Effector memory CD4-positive, alpha-beta T cell (primary cell): ENCODE results near the gene MED15.

Experiments
- DNase-seq, 3 donors: peaks; one replicate each; pipeline ENCODE4 v3.0.0-alpha.2; 2020
- H3K27ac ChIP-seq: 2 replicates; pipeline ENCODE4 v1.7.0; 2013; ENCODE audit warnings: mild to moderate bottlenecking, low read length, moderate library complexity; ENCODE audit not compliant: insufficient read depth, poor library complexity, severe bottlenecking
- H3K27me3 ChIP-seq: replicated peaks from 2 replicates; pipeline ENCODE4 v1.7.0; 2013; ENCODE audit warnings: mild to moderate bottlenecking, low read length; ENCODE audit not compliant: insufficient read depth, control insufficient read depth, poor library complexity, severe bottlenecking
- H3K36me3 ChIP-seq: 2 replicates; pipeline ENCODE4 v1.7.0; 2013; ENCODE audit warnings: mild to moderate bottlenecking, low read length, moderate library complexity; ENCODE audit not compliant: control insufficient read depth, insufficient read depth
- H3K4me1 ChIP-seq: 2 replicates; pipeline ENCODE4 v1.7.0; 2013; ENCODE audit warnings: low read length, mild to moderate bottlenecking; ENCODE audit not compliant: control insufficient read depth, insufficient read depth, poor library complexity, severe bottlenecking
- H3K4me3 ChIP-seq: 2 replicates; pipeline ENCODE4 v1.7.0; 2013; ENCODE audit warnings: low read length, low read depth, mild to moderate bottlenecking; ENCODE audit not compliant: insufficient read depth, poor library complexity, severe bottlenecking
- H3K9me3 ChIP-seq: 2 replicates; pipeline ENCODE4 v1.7.0; 2013; ENCODE audit warnings: mild to moderate bottlenecking, low read length, moderate library complexity; ENCODE audit not compliant: control insufficient read depth

MED15 gene

DNA sequence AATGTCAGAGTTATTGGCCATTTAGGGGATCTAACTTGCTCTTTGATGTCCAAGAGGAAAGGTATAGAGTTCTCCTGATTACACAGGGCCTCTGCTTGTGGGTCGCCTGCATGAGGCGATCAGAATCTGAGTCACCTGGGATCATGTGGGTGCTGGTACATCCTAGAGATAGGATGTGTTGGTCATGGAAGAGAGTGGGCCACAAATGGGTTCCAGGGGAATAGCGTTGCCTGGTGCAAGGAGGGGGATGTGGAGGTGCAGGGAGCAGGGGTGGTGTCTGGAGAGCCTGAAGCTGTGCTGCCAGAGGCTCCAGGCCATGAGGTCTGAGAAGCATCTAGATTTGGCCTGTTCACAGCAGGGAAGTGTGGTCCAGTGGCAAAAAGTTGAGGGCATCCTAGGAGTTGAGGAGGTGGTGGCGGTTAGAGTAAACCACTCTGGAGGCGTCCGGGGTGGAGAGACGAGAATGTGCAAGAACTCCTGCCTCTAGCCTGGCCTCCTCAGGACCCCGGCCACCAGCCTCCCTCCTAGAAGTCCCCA is 92.8 kb downstream of the MED15 start:
- Histone ChIP-seq H3K36me3 (no peaks in the 10 kb centered on the region), H3K4me3 (no peak overlapping the region), H3K27me3 (no peaks in the 10 kb centered on the region), H3K9me3 (no peaks in the 10 kb centered on the region), H3K4me1 (no peaks in the 10 kb centered on the region), H3K27ac (no peak overlapping the region)
- no peak for DNase-seq

DNA sequence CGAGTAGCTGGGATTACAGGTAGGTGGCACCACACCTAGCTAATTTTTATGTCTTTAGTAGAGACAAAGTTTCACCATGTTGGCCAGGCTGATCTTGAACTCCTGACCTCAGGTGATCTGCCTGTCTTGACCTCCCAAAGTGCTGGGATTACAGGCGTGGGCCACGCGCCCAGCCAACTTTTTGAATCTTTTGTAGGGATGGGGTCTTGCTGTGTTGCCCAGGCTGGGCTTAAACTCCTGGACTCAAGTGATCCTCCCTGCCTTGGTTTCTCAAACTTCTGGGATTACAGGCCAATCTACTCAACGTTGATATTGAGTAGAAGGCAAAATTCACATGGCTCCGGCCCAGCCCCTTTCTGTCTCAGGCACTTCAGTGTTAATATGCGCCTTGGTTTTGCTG is 93.9 kb downstream of the MED15 start:
- H3K9me3 ChIP-seq = no peaks in the 10 kb centered on the region
- H3K27ac ChIP-seq = no peak overlapping the region
- no peaks in the 10 kb centered on the region for H3K36me3 ChIP-seq
- H3K27me3 ChIP-seq = no peaks in the 10 kb centered on the region
- no peak overlapping the region for H3K4me3 ChIP-seq
- no peak for DNase-seq
- H3K4me1 ChIP-seq = no peaks in the 10 kb centered on the region

DNA sequence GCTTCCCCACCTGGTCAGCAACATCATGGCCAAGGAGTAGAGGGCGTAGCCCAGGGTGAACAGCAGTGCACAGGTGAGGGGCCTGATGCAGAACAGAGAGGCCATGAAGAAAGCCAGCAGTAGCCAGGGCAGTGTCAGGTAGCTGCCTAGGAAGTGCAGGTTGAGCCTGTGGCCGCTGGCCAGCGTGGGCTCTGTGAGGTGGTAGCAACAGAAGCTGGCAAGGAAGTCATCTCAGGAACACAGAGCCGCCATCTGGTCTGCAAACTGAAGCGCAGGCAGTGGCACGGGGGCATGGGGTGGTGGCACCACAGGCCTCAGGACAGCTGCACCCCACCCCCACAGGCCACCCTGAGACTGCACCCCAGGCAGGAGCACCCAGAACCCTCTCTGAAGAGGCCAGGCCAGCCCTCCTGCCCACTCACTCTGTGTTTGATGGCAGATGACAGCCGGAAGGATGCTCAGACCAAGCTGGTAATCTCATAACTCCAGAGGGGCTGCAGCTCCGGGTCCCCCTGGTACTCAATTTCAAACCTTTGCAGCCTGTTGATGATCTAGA is 95.3 kb downstream of the MED15 start:
- no peaks in the 10 kb centered on the region for H3K27me3 ChIP-seq

DNA sequence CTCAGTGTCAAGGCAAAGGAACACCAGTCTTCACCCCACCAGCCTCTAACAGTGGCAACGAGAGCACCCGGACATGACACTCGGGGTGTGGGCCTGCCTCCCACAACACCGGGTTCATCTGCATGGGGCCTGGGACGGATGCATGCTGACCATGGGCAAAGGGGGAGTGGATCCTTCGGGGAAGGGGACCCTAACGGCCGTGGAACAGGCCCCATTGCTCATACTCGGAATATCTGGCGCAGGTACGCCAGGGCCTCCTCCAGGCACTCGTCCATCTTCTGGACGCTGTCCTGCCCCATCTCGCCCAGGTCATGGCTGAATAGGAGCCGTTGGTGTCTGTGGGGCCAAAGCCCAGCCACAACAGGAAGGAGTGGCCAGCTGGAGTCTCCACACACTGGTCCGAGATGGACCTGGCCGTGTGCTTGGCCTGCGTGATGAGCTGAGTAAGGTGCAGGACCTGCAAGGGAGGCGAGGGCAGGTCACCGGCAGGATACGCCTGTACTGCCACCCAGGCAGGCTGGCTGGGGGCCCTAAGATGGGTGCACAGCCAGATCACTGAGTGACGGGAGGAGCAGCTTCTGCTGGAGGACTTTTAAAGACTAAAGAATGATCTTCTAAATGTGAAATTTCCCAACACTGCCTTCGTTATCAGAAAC is 96.8 kb downstream of the MED15 start:
- Histone ChIP-seq H3K27ac (no peak overlapping the region), H3K9me3 (no peaks in the 10 kb centered on the region), H3K4me1 (no peaks in the 10 kb centered on the region), H3K4me3 (no peak overlapping the region), H3K36me3 (no peaks in the 10 kb centered on the region), H3K27me3 (no peaks in the 10 kb centered on the region)
- DNase-seq = no peak

More for the DNA sequence above, 95.3 kb downstream of the MED15 start:
- H3K9me3 ChIP-seq = no peaks in the 10 kb centered on the region
- H3K4me1 ChIP-seq = no peaks in the 10 kb centered on the region
- DNase-seq = no peak
- H3K36me3 ChIP-seq = no peaks in the 10 kb centered on the region
- no peak overlapping the region for H3K4me3 ChIP-seq
- H3K27ac ChIP-seq = no peak overlapping the region

DNA sequence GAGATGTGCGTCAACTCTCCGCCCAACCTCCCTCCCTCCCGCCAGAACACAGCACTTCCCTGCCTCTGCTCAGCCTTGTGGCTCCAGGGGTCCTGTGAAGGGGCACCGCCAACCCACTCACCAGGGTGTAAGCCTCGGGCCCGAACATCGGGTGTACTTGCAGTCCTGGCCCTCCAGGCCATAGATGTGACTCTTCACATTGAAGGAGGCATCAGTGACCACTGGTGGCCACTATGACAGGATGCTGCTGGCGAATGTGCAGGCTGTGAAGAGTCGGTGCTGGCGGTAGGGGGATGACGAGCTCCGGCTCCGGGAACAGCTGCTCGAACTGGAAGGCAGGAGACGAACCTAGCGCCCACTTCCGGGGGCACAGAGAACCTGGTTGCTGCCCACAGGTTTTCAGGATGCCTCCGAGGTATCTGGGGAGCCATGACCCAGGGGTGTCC is 97.4 kb downstream of the MED15 start:
- Histone ChIP-seq H3K4me1 (no peaks in the 10 kb centered on the region), H3K27me3 (no peaks in the 10 kb centered on the region), H3K9me3 (no peaks in the 10 kb centered on the region), H3K4me3 (no peak overlapping the region), H3K36me3 (no peaks in the 10 kb centered on the region), H3K27ac (no peak overlapping the region)
- no peak for DNase-seq

DNA sequence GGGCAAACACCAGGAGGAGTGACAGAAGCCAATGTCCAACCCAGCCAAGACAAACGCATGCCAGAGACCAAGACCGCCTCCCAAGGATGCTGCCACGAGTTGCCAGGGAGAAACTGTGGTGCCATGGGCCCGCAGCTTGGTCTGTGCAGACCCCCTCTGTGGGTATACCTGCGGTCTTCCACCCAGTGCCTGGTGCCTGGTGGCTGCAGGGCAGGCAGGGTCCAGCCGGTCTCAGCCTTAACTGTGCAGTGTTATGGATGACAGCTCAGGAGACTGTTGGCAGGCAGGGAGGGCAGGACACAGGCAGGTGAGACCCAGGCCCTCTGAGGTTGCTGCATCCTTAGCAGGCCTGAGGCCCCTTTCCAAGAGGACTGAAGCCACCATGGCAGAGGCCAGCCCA is 97.9 kb downstream of the MED15 start:
- no peak overlapping the region for H3K4me3 ChIP-seq
- DNase-seq = no peak
- H3K4me1 ChIP-seq = no peaks in the 10 kb centered on the region
- no peaks in the 10 kb centered on the region for H3K36me3 ChIP-seq
- H3K27ac ChIP-seq = no peak overlapping the region
- H3K27me3 ChIP-seq = no peaks in the 10 kb centered on the region
- no peaks in the 10 kb centered on the region for H3K9me3 ChIP-seq

DNA sequence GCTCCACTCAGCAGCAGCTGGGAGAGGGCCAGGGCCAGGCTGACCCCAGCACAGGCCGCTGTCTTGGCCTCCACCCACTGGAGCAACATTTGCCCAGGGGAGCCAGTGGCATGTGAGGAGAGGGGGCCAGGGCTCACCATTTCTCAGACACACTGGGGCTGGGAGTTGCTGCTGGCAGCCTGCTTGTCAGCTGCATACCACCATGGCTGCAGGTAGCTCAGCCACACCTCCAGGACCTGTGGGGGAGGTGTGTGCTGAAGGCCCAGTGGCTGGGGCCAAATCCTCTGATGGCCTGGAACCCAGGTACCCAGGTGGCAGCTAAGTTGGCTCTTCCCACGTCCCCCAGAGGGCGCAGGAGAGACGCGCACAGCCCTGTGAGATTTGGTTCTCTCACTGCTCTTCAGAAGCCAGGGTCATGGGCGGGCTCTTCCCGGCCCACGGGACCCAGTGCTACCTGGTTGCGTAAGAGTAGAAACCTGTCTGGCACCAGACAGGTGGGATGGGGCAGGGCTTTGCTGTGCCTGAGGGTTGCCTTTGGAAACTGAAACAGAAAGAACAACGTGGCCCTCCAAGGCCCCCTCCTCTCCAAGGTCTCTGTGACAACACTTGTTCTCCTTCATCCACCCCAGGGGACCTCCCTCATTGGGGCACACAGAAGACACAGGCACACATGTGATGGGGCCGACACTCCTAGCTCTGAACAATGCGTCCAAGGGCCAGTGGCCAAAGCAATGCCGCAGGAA is 98.8 kb downstream of the MED15 start:
- H3K4me1 ChIP-seq = no peaks in the 10 kb centered on the region
- H3K9me3 ChIP-seq = no peaks in the 10 kb centered on the region
- no peak overlapping the region for H3K27ac ChIP-seq
- no peaks in the 10 kb centered on the region for H3K36me3 ChIP-seq
- no peak overlapping the region for H3K4me3 ChIP-seq
- no peaks in the 10 kb centered on the region for H3K27me3 ChIP-seq
- peak; percentile 42 to 50 (median 47) for DNase-seq

DNA sequence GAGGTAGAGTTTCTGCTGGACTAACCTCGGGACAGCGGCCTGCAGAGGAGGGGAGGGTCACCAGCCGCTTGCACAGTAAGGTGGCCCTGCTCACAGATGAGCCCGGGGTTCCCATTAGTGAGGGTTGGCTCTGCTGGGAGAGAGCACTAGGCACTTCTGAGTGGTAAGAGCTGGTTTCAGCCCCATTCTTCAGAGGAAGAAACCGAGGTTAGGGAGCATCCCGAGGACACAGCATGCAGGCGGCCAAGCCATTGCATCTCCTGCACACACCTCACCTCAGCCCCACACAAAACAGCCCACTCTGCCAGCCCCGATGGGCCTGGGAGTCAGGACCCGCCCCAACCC is 99.3 kb downstream of the MED15 start:
- Histone ChIP-seq H3K27ac (no peak overlapping the region), H3K27me3 (no peaks in the 10 kb centered on the region), H3K4me3 (no peak overlapping the region), H3K9me3 (no peaks in the 10 kb centered on the region), H3K4me1 (no peaks in the 10 kb centered on the region), H3K36me3 (no peaks in the 10 kb centered on the region)
- no peak for DNase-seq

DNA sequence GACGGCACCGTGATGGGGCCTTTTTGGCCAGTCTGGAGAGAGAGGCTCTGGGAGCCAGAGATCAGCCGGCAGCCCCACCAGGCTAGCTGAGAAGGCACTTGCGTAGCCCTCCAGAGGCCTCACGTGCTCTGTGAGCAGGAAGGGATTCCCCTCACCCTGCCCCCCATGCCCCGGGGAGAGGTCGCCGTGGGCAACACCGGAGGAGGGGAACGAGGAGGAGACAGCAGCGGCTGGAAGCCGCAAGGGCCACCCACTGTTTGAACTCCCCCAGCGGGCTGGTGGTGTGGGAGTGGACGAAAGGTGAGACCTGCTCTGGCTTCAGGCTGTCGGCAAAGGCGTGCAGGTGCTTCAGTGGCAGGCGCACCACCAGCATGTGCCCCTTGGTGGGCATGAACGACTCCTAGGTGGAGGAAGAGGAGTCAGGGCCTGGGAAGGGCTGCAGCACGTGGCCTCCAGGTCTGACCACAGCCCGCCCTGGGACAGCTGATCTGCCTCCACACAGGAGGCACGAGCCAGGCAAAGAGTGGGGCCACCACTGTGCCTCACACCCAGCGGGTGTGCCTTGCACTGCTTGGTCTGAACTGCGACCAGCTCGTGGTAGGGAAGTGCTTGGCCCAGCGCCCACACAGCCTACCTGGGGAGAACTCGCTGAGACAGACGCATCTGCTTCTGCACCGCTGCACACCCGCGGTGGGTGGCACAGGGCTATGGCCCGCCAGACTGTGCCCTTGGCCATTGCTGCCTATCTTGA is 99.9 kb downstream of the MED15 start:
- Histone ChIP-seq H3K27me3 (no peaks in the 10 kb centered on the region), H3K4me1 (no peaks in the 10 kb centered on the region), H3K9me3 (no peaks in the 10 kb centered on the region)

More for the DNA sequence above, 99.9 kb downstream of the MED15 start:
- no peak overlapping the region for H3K27ac ChIP-seq
- no peak overlapping the region for H3K4me3 ChIP-seq
- H3K36me3 ChIP-seq = no peaks in the 10 kb centered on the region
- no peak for DNase-seq
